Measurements from ENCODE around the gene MORN3. TPM values are rescaled to one million over a fixed set of nuclear protein-coding genes. Genes with fewer than 3 reads are reported as not detected.

Gene MORN3
- total RNA-seq (2021; fragmentation: NEBNext Ultra II Directional; extraction: Animal tissue kit (Norgen Biotek cat#: 25700)) (0.34 and 0.93 TPM in 2 replicates), polyA plus RNA-seq (2011; rRNA removed) (0.22 and 0.39 TPM in 2 replicates), polyA minus RNA-seq (2011; rRNA and poly(A)+ RNA removed) (0.10 and 0.44 TPM in 2 replicates)
- 0.87 TPM for polyA plus RNA-seq (2011; cell fraction: cytosol; rRNA removed)
- 0.20 TPM for polyA plus RNA-seq (2011; cell fraction: nucleus; rRNA removed)
- polyA plus RNA-seq (2012, experiment 1 of 2), result 0.51 to 0.70 TPM (median 0.66 TPM) in 4 replicates
- polyA plus RNA-seq (2012, experiment 2 of 2), result 0.18 TPM
- polyA plus RNA-seq (2013, experiment 1 of 2), result 0.47 TPM
- 0.61 TPM for polyA plus RNA-seq (2013, experiment 2 of 2)
- polyA minus RNA-seq (2011; cell fraction: cytosol; rRNA and poly(A)+ RNA removed), result not detected
- polyA minus RNA-seq (2011; cell fraction: nucleus; rRNA and poly(A)+ RNA removed), result not detected
- long read RNA-seq, experiment 1, partial matches to known transcripts, result 0 of 1 reads
- long read RNA-seq, experiment 1, other reads (novel, unspliced or antisense), result 1 of 1 reads
- long read RNA-seq, experiment 2, result 0 reads

DNA sequence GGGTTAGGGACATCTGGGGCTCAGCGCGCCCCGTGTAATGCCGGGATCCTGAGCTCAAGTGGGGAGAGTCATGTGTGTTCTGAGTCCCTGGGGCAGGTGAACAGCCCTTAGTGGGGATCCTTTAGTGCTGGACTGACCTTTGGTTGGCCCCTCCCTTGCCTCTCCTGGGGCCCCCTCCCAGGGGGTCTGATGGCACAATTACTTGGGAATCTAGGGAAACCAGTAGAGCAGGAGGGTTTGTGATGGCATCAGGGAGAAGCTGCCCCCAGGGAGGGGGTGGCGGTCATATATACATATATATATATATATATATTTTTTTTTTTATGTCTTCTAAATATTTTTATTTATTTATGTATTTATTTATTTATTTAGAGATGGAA lies at the start of gene MORN3:
TSS of gene MORN3 (minus strand) at position 134 of the 380 bp plus-strand sequence. CDS start 171 bp downstream, outside the sequence.
- Histone ChIP-seq H4K20me1 (replicated peaks in 1 of 2; ENCODE audit: control insufficient read depth in 1 of 2, insufficient read depth in 2 of 2, low read length in 2 of 2) (no peaks in the 10 kb centered on the region), H2AFZ (ENCODE audit: low read length) (no peak within 1 kb of the TSS), H3K36me3 (ENCODE audit: control insufficient read depth in 2 of 4, insufficient read depth in 4 of 4, low read length in 3 of 4) (no peaks in the 10 kb centered on the region), H3K56ac (replicated peaks; ENCODE audit: insufficient read length, low read depth, low read length) (no peak within 1 kb of the TSS), H2BK12ac (ENCODE audit: low read depth, low read length) (no peak within 1 kb of the TSS; the same call in 1 of the 2 replicates), H3K79me2 (ENCODE audit: control insufficient read depth in 1 of 2, insufficient read depth in 2 of 2, low read length in 2 of 2) (no peaks in the 10 kb centered on the region), H3K9me3 (ENCODE audit: insufficient read depth in 2 of 2, low read depth in 1 of 2, low read length in 1 of 2) (no peaks in the 10 kb centered on the region), H4K5ac (ENCODE audit: insufficient read length, low read depth, low read length) (no peak within 1 kb of the TSS), H3K4me1 (replicated peaks in 1 of 4; ENCODE audit: control insufficient read depth in 3 of 4, insufficient read depth in 4 of 4, low read length in 3 of 4) (peaks cover 0 to 14% (median 5%) of the 10 kb centered on the region in 4 experiments; a peak in 6 of 7 replicates), H3K4me3 (ENCODE audit: extremely low read depth in 1 of 4, insufficient read depth in 2 of 4, low read depth in 3 of 4, low read length in 4 of 4) (no peak within 1 kb of the TSS), H3K4me2 (ENCODE audit: insufficient read depth in 1 of 2, low read depth in 2 of 2, low read length in 2 of 2) (0 out of 4 replicates have a peak within 1 kb of the TSS, but pooled peaks of 1 of the 2 experiments have one; percentile 33), H3K23ac (ENCODE audit: insufficient read length) (no peak within 1 kb of the TSS), H4K8ac (ENCODE audit: extremely low read depth, insufficient read depth, low read length) (peak within 1 kb of the TSS; percentile 45; the same call in 1 of the 2 replicates), H3K4ac (replicated peaks; ENCODE audit: insufficient read length, low read depth, low read length) (no peak within 1 kb of the TSS), H2BK120ac (replicated peaks; ENCODE audit: low read depth, low read length) (no peak within 1 kb of the TSS), H3K18ac (ENCODE audit: extremely low read depth, low read length) (peak within 1 kb of the TSS; percentile 19; the same call in 1 of the 2 replicates), H3K23me2 (ENCODE audit: low read depth, low read length) (no peaks in the 10 kb centered on the region; the same call in 1 of the 2 replicates), H2BK5ac (ENCODE audit: low read depth, low read length) (no peak within 1 kb of the TSS), H3K9ac (replicated peaks in 1 of 4; ENCODE audit: extremely low read depth in 1 of 4, low read depth in 3 of 4, low read length in 3 of 4) (no peak within 1 kb of the TSS), H3K27me3 (replicated peaks in 1 of 4; ENCODE audit: control insufficient read depth in 3 of 4, extremely low read depth in 1 of 4, insufficient read depth in 3 of 4, low read length in 3 of 4) (no peaks in the 10 kb centered on the region), H3K79me1 (ENCODE audit: low read depth, low read length) (no peaks in the 10 kb centered on the region; the same call in 1 of the 2 replicates), H4K91ac (replicated peaks; ENCODE audit: insufficient read length, low read length) (no peak within 1 kb of the TSS), H2AK5ac (ENCODE audit: low read depth, low read length) (no peak within 1 kb of the TSS), H3K27ac (ENCODE audit: low read depth, low read length) (no peak within 1 kb of the TSS), H2BK20ac (ENCODE audit: low read length) (no peak within 1 kb of the TSS), H2BK15ac (ENCODE audit: low read length) (no peak within 1 kb of the TSS), H3K14ac (ENCODE audit: insufficient read length) (no peak within 1 kb of the TSS)
- no peak for FAIRE-seq
- WGBS, 2 experiments (ENCODE audit: extremely low coverage in 1 of 2, insufficient coverage in 1 of 2, insufficient read length in 1 of 2, insufficient replicate concordance in 2 of 2, low coverage in 1 of 2, low lambda C conversion rate in 2 of 2, missing lambda C conversion rate in 1 of 2), result 98% methylated on average over 5 of the region's 5 CpGs; no CpG with 5 or more reads in 1 of the 2 experiments
- ChIA-PET CTCF (ENCODE audit: partially characterized antibody) (interaction anchor here (0.8 to 7.9 kb wide), 27 partner anchors 9 to 222 kb away, joined by 3 to 52 read pairs (median 7); partner anchors contain the start of gene ORAI1), POLR2A (ENCODE audit: partially characterized antibody) (interaction anchor here (0.6 to 6.1 kb wide), 12 partner anchors 9 to 152 kb away, joined by 3 to 29 read pairs (median 6); partner anchors contain the start of genes KDM2B and ORAI1)
- TF ChIP-seq KDM4A (IDR thresholded peaks at IDR 0.05; ENCODE audit: low read depth, low read length, severe bottlenecking) (no peak), POU5F1 (IDR thresholded peaks at IDR 0.05; ENCODE audit: low read depth, low read length) (no peak), EGR1 (IDR thresholded peaks at IDR 0.05; ENCODE audit: borderline replicate concordance, low read depth, low read length) (no peak), ATF2 (IDR thresholded peaks at IDR 0.05; ENCODE audit: low read length) (no peak), HDAC2 (IDR thresholded peaks at IDR 0.05; ENCODE audit: borderline replicate concordance in 1 of 2, low read depth in 2 of 2, low read length in 2 of 2) (no peak), GABPA (IDR thresholded peaks at IDR 0.05; ENCODE audit: borderline replicate concordance, insufficient read depth, low read length) (no peak), SRF (IDR thresholded peaks at IDR 0.05; ENCODE audit: low read depth, low read length) (no peak)
- no peak for DNase-seq (ENCODE audit: low read depth in 1 of 2, low spot score in 2 of 2)

Data from H1 (cell line).